HepG2 (cell line): ENCODE results near the gene COL4A2. TPM values are rescaled to one million over a fixed set of nuclear protein-coding genes. Genes with fewer than 3 reads are reported as not detected.

ENCODE experiments used
- ATAC-seq: fragments of 200-7000 bp; cut with Tn5 transposase; 3 replicates; pipeline ENCODE4 v1.9.1; 2020; ENCODE audit warnings: mild to moderate bottlenecking, moderate library complexity
- BruUV-seq: library from RNA; stranded (reverse); fragments of 400-500 nt; replicated peaks from 2 replicates; lab custom pipeline; 2021; lab: Mats Ljungman, UMichigan
- CTCF ChIA-PET: fragments of 300-600 bp; formaldehyde crosslinking; extraction: SDS; loops from one replicate; lab custom pipeline; 2021; ENCODE audit warnings: low total read pairs, inconsistent platforms, low intra/inter-chr PET ratio; lab: Yijun Ruan, JAX
- POLR2A ChIA-PET: fragments of 350-600 bp; sonication (Branson Sonifier 250); formaldehyde crosslinking; loops from one replicate; lab custom pipeline; 2020; ENCODE audit warnings: antibody characterized with exemption, inconsistent platforms; lab: Yijun Ruan, JAX
- DNase-seq: peaks from one replicate; pipeline ENCODE4 v3.0.0-alpha.2; 2015; ENCODE audit warnings: low spot score
- FAIRE-seq: peaks from 3 replicates; lab custom pipeline; 2011; peaks lifted over from hg19 to GRCh38; lab: Jason Lieb, UNC
- H2AFZ ChIP-seq: one replicate; pipeline ENCODE4 v1.6.1; 2011; ENCODE audit warnings: low read length, inconsistent platforms
- H3K27ac ChIP-seq: fragments of 300-600 bp; 3 replicates; pipeline ENCODE4 v1.8.0; 2011; ENCODE audit warnings: mixed run types, mild to moderate bottlenecking, mixed read lengths, low read length, inconsistent platforms; ENCODE audit not compliant: insufficient read depth; ENCODE audit errors: extremely low read length
- H3K27me3 ChIP-seq, 2 experiments: fragments of 200-600 bp in 1 of 2; 2 replicates in 1 of 2; 3 replicates in 1 of 2; pipeline versions ENCODE4 v1.6.0 to v1.8.0; 2011; ENCODE audit warnings: low read length in 2 of 2, mild to moderate bottlenecking in 2 of 2, moderate library complexity in 2 of 2, inconsistent platforms in 1 of 2; ENCODE audit not compliant: insufficient read depth in 2 of 2, control insufficient read depth in 1 of 2
- H3K36me3 ChIP-seq, 2 experiments: fragments of 200-600 bp in 1 of 2; replicated peaks in 1 of 2; 2 replicates in 1 of 2; 3 replicates in 1 of 2; pipeline versions ENCODE4 v1.5.1 to v1.8.0; 2011; ENCODE audit warnings: low read length in 2 of 2, inconsistent platforms in 1 of 2; ENCODE audit not compliant: insufficient read depth in 2 of 2, control insufficient read depth in 1 of 2
- H3K4me1 ChIP-seq: 2 replicates; pipeline ENCODE4 v1.5.1; 2012; ENCODE audit warnings: low read length, inconsistent platforms; ENCODE audit not compliant: insufficient read depth
- H3K4me2 ChIP-seq: 2 replicates; pipeline ENCODE4 v1.6.0; 2011; ENCODE audit warnings: low read depth, low read length, inconsistent platforms
- H3K4me3 ChIP-seq, 3 experiments: fragments of 200-600 bp in 1 of 3; sonication (generic), shearing (Covaris generic) in 1 of 3; replicated peaks in 1 of 3; 2 replicates each; pipeline ENCODE4 v1.5.1; 2011 to 2016; ENCODE audit warnings: low read length in 3 of 3, inconsistent platforms in 2 of 3, low read depth in 2 of 3, mild to moderate bottlenecking in 2 of 3, control low read depth in 1 of 3, mixed read lengths in 1 of 3; ENCODE audit not compliant: insufficient read depth in 1 of 3
- H3K79me2 ChIP-seq: one replicate; pipeline ENCODE4 v1.6.1; 2011; ENCODE audit warnings: low read length, inconsistent platforms; ENCODE audit not compliant: insufficient read depth
- H3K9ac ChIP-seq: 2 replicates; pipeline ENCODE4 v1.6.0; 2011; ENCODE audit warnings: mild to moderate bottlenecking, low read depth, low read length, inconsistent platforms; ENCODE audit not compliant: insufficient read depth
- H3K9me3 ChIP-seq: 2 replicates; pipeline ENCODE4 v1.5.1; 2012; ENCODE audit warnings: mild to moderate bottlenecking, low read length
- H4K20me1 ChIP-seq: 2 replicates; pipeline ENCODE4 v1.6.0; 2011; ENCODE audit warnings: inconsistent platforms, mild to moderate bottlenecking, low read length, moderate library complexity; ENCODE audit not compliant: insufficient read depth
- KLF9 ChIP-seq: IDR thresholded peaks from 2 replicates; pipeline ENCODE4 v1.6.1; 2016; ENCODE audit warnings: low read depth
- MED8 ChIP-seq: sonication (generic); formaldehyde crosslinking; IDR thresholded peaks from 2 replicates; pipeline ENCODE4 v1.8.1; 2023; ENCODE audit warnings: mild to moderate bottlenecking, missing genetic modification reagents; ENCODE audit not compliant: insufficient replicate concordance
- NFRKB ChIP-seq: fragments of 450-650 bp; IDR thresholded peaks from 2 replicates; pipeline ENCODE4 v1.6.1; 2017
- POLR2AphosphoS5 ChIP-seq: IDR thresholded peaks from 2 replicates; pipeline ENCODE4 v1.6.1; 2012; ENCODE audit warnings: low read depth, low read length
- PTBP1 ChIP-seq: fragments of 200-400 bp; formaldehyde crosslinking; IDR thresholded peaks from 2 replicates; pipeline ENCODE4 v1.6.1; 2018; ENCODE audit warnings: low read length, low read depth; ENCODE audit not compliant: poor library complexity, severe bottlenecking
- TFAP4 ChIP-seq: sonication (generic); IDR thresholded peaks from 2 replicates; pipeline ENCODE4 v1.6.1; 2016; ENCODE audit warnings: low read depth, borderline replicate concordance
- XBP1 ChIP-seq: sonication (generic); formaldehyde crosslinking; IDR thresholded peaks from 2 replicates; pipeline ENCODE4 v1.5.0; 2020; ENCODE audit warnings: missing genetic modification reagents
- ZFP90 ChIP-seq: sonication (generic); formaldehyde crosslinking; IDR thresholded peaks from 2 replicates; pipeline ENCODE4 v1.8.0; 2022; ENCODE audit warnings: missing genetic modification reagents, mild to moderate bottlenecking, inconsistent platforms, borderline replicate concordance
- ZNF230 ChIP-seq: sonication (generic); formaldehyde crosslinking; IDR thresholded peaks from 2 replicates; pipeline ENCODE4 v1.4.0; 2020; ENCODE audit warnings: mild to moderate bottlenecking, missing genetic modification reagents
- ZNF639 ChIP-seq: conservative IDR thresholded peaks from 2 replicates; pipeline ENCODE4 v1.6.1; 2018; ENCODE audit warnings: missing genetic modification reagents
- ZNF652 ChIP-seq: IDR thresholded peaks from 2 replicates; pipeline ENCODE4 v1.6.1; 2016; ENCODE audit warnings: low read depth, borderline replicate concordance
- ZNF780A ChIP-seq: sonication (generic); formaldehyde crosslinking; IDR thresholded peaks from 2 replicates; pipeline ENCODE4 v1.8.0; 2022; ENCODE audit warnings: mild to moderate bottlenecking, missing genetic modification reagents, moderate library complexity
- WGBS: methylation state at CpG from one replicate; pipeline ENCODE4 v1.1.6; 2017; ENCODE audit warnings: low lambda C conversion rate; 5-methylcytosine and 5-hydroxymethylcytosine counted together
- in situ Hi-C: cut with HindIII; loops from 2 replicates; pipeline ENCODE4 v1.10.0; 2017; ENCODE audit warnings: low pct_unique_long_range_greater_than_20kb; ENCODE audit not compliant: extremely low pct_ligation_motif_present
- intact Hi-C: fragments of 100-400 bp; cut with micrococcal nuclease; formaldehyde crosslinking; loops from one replicate; pipeline ENCODE4 v1.10.0; 2022; ENCODE audit not compliant: unreplicated experiment
- polyA plus RNA-seq, 8 experiments: library from polyadenylated mRNA; depleted of rRNA in 3 of 8; stranded (reverse) in 7 of 8; unstranded in 1 of 8; fragments of >200 nt; fragmentation: Illumina TruSeq in 4 of 8; extraction: Trizol in 4 of 8; gene quantifications; 2 replicates each; pipeline versions ENCODE4 v1.2.1 to v1.2.3, GENCODE V29; 2011 to 2016; ENCODE audit warnings: low read depth in 4 of 8, missing spikeins in 1 of 8, mixed read lengths in 1 of 8; ENCODE audit not compliant: insufficient read depth in 1 of 8
- total RNA-seq, 5 experiments: library from RNA; depleted of rRNA; stranded (reverse); fragments of >200 nt; fragmentation: Illumina TruSeq; extraction: Trizol; gene quantifications; 2 replicates each; pipeline ENCODE4 v1.2.3, GENCODE V29; 2016; ENCODE audit warnings: low read depth in 1 of 5

The COL4A2 gene
- total and polyA plus RNA-seq, 2 of the 13 experiments (the other 11 are each of a cell fraction or from before 2014, with no cell fraction given), result 0.22 to 1.9 TPM

- no peaks in the 10 kb centered on the region for H3K9me3 ChIP-seq
- H3K4me3 ChIP-seq, result no peak overlapping the region
- H3K79me2 ChIP-seq, result no peaks in the 10 kb centered on the region
- H3K4me1 ChIP-seq, result no peaks in the 10 kb centered on the region
- no peak for FAIRE-seq
- no peak overlapping the region for H3K27ac ChIP-seq
- no peak for ATAC-seq
- in situ Hi-C loops (no loop called here), intact Hi-C loops (no loop called here)
- no peak for DNase-seq
- BruUV-seq, result no TSS peak
- no peak overlapping the region for H3K9ac ChIP-seq
- H4K20me1 ChIP-seq, result no peaks in the 10 kb centered on the region
- H3K4me2 ChIP-seq, result no peak overlapping the region
- CTCF ChIA-PET, result no interaction called here
- H2AFZ ChIP-seq, result no peak overlapping the region
- peaks cover 7 to 58% of the 10 kb centered on the region in 2 experiments for H3K27me3 ChIP-seq
- TF ChIP-seq KLF9 (CRISPR knock-in tag) (no peak), ZNF780A (no peak), XBP1 (CRISPR knock-in tag) (no peak), TFAP4 (no peak), POLR2AphosphoS5 (no peak), ZNF230 (no peak)
- H3K36me3 ChIP-seq, result no peaks in the 10 kb centered on the region
- POLR2A ChIA-PET, result no interaction called here
- 25% methylated on average over 5 of the region's 5 CpGs for WGBS
Measured at GRCh38 chr13:110469597-110469996, 162.5 kb downstream of the COL4A2 start.

GRCh38 chr13:110470272-110471009 lies 163.4 kb downstream of the COL4A2 start:
- no peak for DNase-seq
- 44% methylated on average over 14 of the region's 14 CpGs for WGBS
- Histone ChIP-seq H3K27me3 (peaks cover 7 to 60% of the 10 kb centered on the region in 2 experiments), H4K20me1 (no peaks in the 10 kb centered on the region), H3K9ac (no peak overlapping the region), H3K9me3 (no peaks in the 10 kb centered on the region), H3K4me3 (no peak overlapping the region), H3K27ac (no peak overlapping the region), H3K36me3 (no peaks in the 10 kb centered on the region), H3K79me2 (no peaks in the 10 kb centered on the region), H3K4me2 (no peak overlapping the region), H3K4me1 (peaks cover 2% of the 10 kb centered on the region), H2AFZ (no peak overlapping the region)
- ATAC-seq, result no peak
- CTCF ChIA-PET, result no interaction called here
- BruUV-seq, result no TSS peak
- intact Hi-C loops (no loop called here), in situ Hi-C loops (no loop called here)
- POLR2A ChIA-PET, result no interaction called here
- TF ChIP-seq PTBP1 (no peak), ZNF652 (no peak), ZNF639 (no peak), MED8 (no peak), NFRKB (no peak), ZFP90 (CRISPR knock-in tag) (no peak)
- FAIRE-seq, result no peak
